GM23338 (cell line): ENCODE measurements around the gene ETV4. TPM values are rescaled to one million over a fixed set of nuclear protein-coding genes. Genes with fewer than 3 reads are reported as not detected.

Experiments used
- ATAC-seq: fragments of 200-7000 bp; cut with Tn5 transposase; 3 replicates; pipeline ENCODE4 v1.9.1; 2020
- DNase-seq: peaks from one replicate; pipeline ENCODE4 v3.0.0-alpha.2; 2015; ENCODE audit warnings: low spot score
- H2AFZ ChIP-seq: fragments of 200-600 bp; sonication (generic); 2 replicates; pipeline ENCODE4 v1.8.0; 2016; ENCODE audit warnings: antibody characterized with exemption, mild to moderate bottlenecking, moderate library complexity
- H3F3A ChIP-seq: fragments of 200-600 bp; sonication (generic); replicated peaks from 2 replicates; pipeline ENCODE4 v1.8.0; 2017; ENCODE audit warnings: antibody characterized with exemption, mixed run types, low read depth
- H3K27ac ChIP-seq: fragments of 200-600 bp; sonication (generic); 2 replicates; pipeline ENCODE4 v1.6.1; 2016; ENCODE audit warnings: low read depth
- H3K27me3 ChIP-seq: fragments of 200-600 bp; sonication (generic); 2 replicates; pipeline ENCODE4 v1.8.0; 2016; ENCODE audit warnings: mild to moderate bottlenecking, mixed run types, moderate library complexity; ENCODE audit not compliant: insufficient read depth
- H3K36me3 ChIP-seq: fragments of 200-600 bp; sonication (generic); 2 replicates; pipeline ENCODE4 v1.8.0; 2016; ENCODE audit warnings: mild to moderate bottlenecking; ENCODE audit not compliant: insufficient read depth
- H3K4me1 ChIP-seq: fragments of 200-600 bp; sonication (generic); 2 replicates; pipeline ENCODE4 v1.8.0; 2016; ENCODE audit warnings: mild to moderate bottlenecking, moderate library complexity; ENCODE audit not compliant: insufficient read depth
- H3K4me2 ChIP-seq: fragments of 200-600 bp; sonication (generic); 2 replicates; pipeline ENCODE4 v1.7.1; 2017; ENCODE audit warnings: mixed run types
- H3K4me3 ChIP-seq: fragments of 200-600 bp; sonication (generic); 2 replicates; pipeline ENCODE4 v1.6.1; 2016; ENCODE audit warnings: mixed run types
- H3K79me2 ChIP-seq: fragments of 200-600 bp; sonication (generic); replicated peaks from 2 replicates; pipeline ENCODE4 v1.8.0; 2017; ENCODE audit warnings: mild to moderate bottlenecking; ENCODE audit not compliant: insufficient read depth
- H3K9me2 ChIP-seq: fragments of 200-600 bp; sonication (generic); 2 replicates; pipeline ENCODE4 v1.8.0; 2017; ENCODE audit not compliant: insufficient read depth
- H4K20me1 ChIP-seq: fragments of 200-600 bp; sonication (generic); replicated peaks from 2 replicates; pipeline ENCODE4 v1.8.0; 2017; ENCODE audit warnings: mild to moderate bottlenecking; ENCODE audit not compliant: insufficient read depth
- H3K27ac Mint-ChIP-seq: 2 replicates; pipeline ENCODE4 v1.8.0; 2020; ENCODE audit warnings: inconsistent platforms, mild to moderate bottlenecking, moderate library complexity, mixed read lengths
- H3K27me3 Mint-ChIP-seq: 3 replicates; pipeline ENCODE4 v1.8.0; 2022; ENCODE audit warnings: low read depth, mild to moderate bottlenecking, moderate library complexity, mixed read lengths, inconsistent platforms; ENCODE audit not compliant: insufficient read depth, poor library complexity
- H3K36me3 Mint-ChIP-seq: 3 replicates; pipeline ENCODE4 v1.8.0; 2021; ENCODE audit warnings: low read depth, mild to moderate bottlenecking, inconsistent platforms, moderate library complexity, mixed read lengths
- H3K4me1 Mint-ChIP-seq: 3 replicates; pipeline ENCODE4 v1.8.0; 2020; ENCODE audit warnings: mild to moderate bottlenecking, inconsistent platforms, mixed read lengths
- H3K4me3 Mint-ChIP-seq: 3 replicates; pipeline ENCODE4 v1.8.0; 2021; ENCODE audit warnings: moderate library complexity, mild to moderate bottlenecking, inconsistent platforms, mixed read lengths
- H3K9me3 Mint-ChIP-seq: 3 replicates; pipeline ENCODE4 v1.8.0; 2020; ENCODE audit warnings: moderate library complexity, mild to moderate bottlenecking, inconsistent platforms, mixed read lengths
- CREB1 ChIP-seq: fragments of 250-450 bp; sonication (Bioruptor Pico); IDR thresholded peaks from 2 replicates; pipeline ENCODE4 v1.5.0; 2020; ENCODE audit warnings: low read depth, mild to moderate bottlenecking, moderate library complexity
- CTCF ChIP-seq, 2 experiments: fragments of 200-600 bp in 1 of 2; sonication (generic) in 1 of 2; conservative IDR thresholded peaks; 2 replicates each; pipeline versions ENCODE4 v1.5.1 to v1.6.1; 2016 to 2017; ENCODE audit warnings: antibody characterized with exemption in 2 of 2, low read depth in 2 of 2, mild to moderate bottlenecking in 2 of 2, moderate library complexity in 1 of 2
- ETS1 ChIP-seq: IDR thresholded peaks from 2 replicates; pipeline ENCODE4 v1.6.1; 2016; ENCODE audit warnings: antibody characterized with exemption
- EZH2 ChIP-seq: fragments of 200-600 bp; sonication (generic); IDR thresholded peaks from one replicate; pipeline ENCODE4 v1.8.0; 2017; ENCODE audit warnings: antibody characterized with exemption, mild to moderate bottlenecking, low read depth; ENCODE audit not compliant: unreplicated experiment
- EZH2phosphoT487 ChIP-seq: fragments of 200-600 bp; sonication (generic); IDR thresholded peaks from one replicate; pipeline ENCODE4 v1.8.1; 2018; ENCODE audit warnings: antibody characterized with exemption; ENCODE audit not compliant: unreplicated experiment
- JUNB ChIP-seq: IDR thresholded peaks from one replicate; pipeline ENCODE4 v1.6.1; 2016; ENCODE audit warnings: antibody characterized with exemption; ENCODE audit not compliant: unreplicated experiment
- NANOG ChIP-seq: IDR thresholded peaks from 2 replicates; pipeline ENCODE4 v1.6.1; 2016; ENCODE audit warnings: antibody characterized with exemption, borderline replicate concordance
- POLR2AphosphoS5 ChIP-seq: IDR thresholded peaks from 2 replicates; pipeline ENCODE4 v1.6.1; 2016; ENCODE audit warnings: antibody characterized with exemption, low read depth
- REST ChIP-seq: IDR thresholded peaks from one replicate; pipeline ENCODE4 v1.6.1; 2018; ENCODE audit warnings: antibody characterized with exemption; ENCODE audit not compliant: unreplicated experiment
- STAT1 ChIP-seq: IDR thresholded peaks from one replicate; pipeline ENCODE4 v1.6.1; 2016; ENCODE audit warnings: antibody characterized with exemption; ENCODE audit not compliant: unreplicated experiment
- ZNF114 ChIP-seq: fragments of 250-450 bp; sonication (Bioruptor Pico); IDR thresholded peaks from 2 replicates; pipeline ENCODE4 v1.5.0; 2020; ENCODE audit warnings: mild to moderate bottlenecking, moderate library complexity
- ZNF331 ChIP-seq: fragments of 250-450 bp; sonication (Bioruptor Pico); IDR thresholded peaks from 2 replicates; pipeline ENCODE4 v1.5.0; 2020; ENCODE audit warnings: low read depth, mild to moderate bottlenecking, moderate library complexity
- ZNF462 ChIP-seq: fragments of 250-450 bp; sonication (Bioruptor Pico); IDR thresholded peaks from 2 replicates; pipeline ENCODE4 v1.5.0; 2020; ENCODE audit warnings: mild to moderate bottlenecking, moderate library complexity
- polyA plus RNA-seq: library from polyadenylated mRNA; unstranded; fragments of >200 nt; fragmentation: Nextera tagmentation; extraction: Ambion mirVana; gene quantifications from 2 replicates; pipeline ENCODE4 v1.2.1, GENCODE V29; 2016
- total RNA-seq: library from RNA; depleted of rRNA; stranded (reverse); fragments of >200 nt; shearing (Covaris generic); gene quantifications from 2 replicates; pipeline ENCODE4 v1.2.3, GENCODE V29; 2014

Gene ETV4
- total and polyA plus RNA-seq, 2 experiments from 2014 or later = 97.2 to 149 TPM

- H3K36me3 Mint-ChIP-seq = peaks cover 71% of the 10 kb centered on the region
- TF ChIP-seq EZH2phosphoT487 = no peak
- no peak for TF ChIP-seq CTCF (conservative IDR thresholded peaks at IDR 0.05; ENCODE audit: low read depth in 2 of 2)
- no peak for TF ChIP-seq ZNF331 (CRISPR knock-in tag)
- TF ChIP-seq ETS1 = no peak
- TF ChIP-seq REST = no peak
- TF ChIP-seq CREB1 (CRISPR knock-in tag) = no peak
- TF ChIP-seq ZNF462 (CRISPR knock-in tag) = no peak
- no peak for TF ChIP-seq NANOG
- no peak for TF ChIP-seq STAT1
- TF ChIP-seq JUNB = no peak
- TF ChIP-seq EZH2 = no peak
- TF ChIP-seq POLR2AphosphoS5 = no peak
- no peak for TF ChIP-seq ZNF114 (CRISPR knock-in tag)
- H3K27ac Mint-ChIP-seq = peak overlapping the region; percentile 83; the same call in 1 of the 2 replicates
- H3K9me2 ChIP-seq = no peaks in the 10 kb centered on the region
- ATAC-seq = no peak
- no peak overlapping the region for H2AFZ ChIP-seq
- no peak overlapping the region for H3K27ac ChIP-seq
- no peaks in the 10 kb centered on the region for H3K79me2 ChIP-seq
- H3K4me3 ChIP-seq = no peak overlapping the region
- peaks cover 23% of the 10 kb centered on the region for H3K4me1 Mint-ChIP-seq
- no peak for DNase-seq
- H3K4me2 ChIP-seq = no peak overlapping the region
- no peaks in the 10 kb centered on the region for H3K27me3 ChIP-seq
- peaks cover 12% of the 10 kb centered on the region; the same call in 1 of the 2 replicates for H3K4me1 ChIP-seq
- peaks cover 51% of the 10 kb centered on the region for H3K36me3 ChIP-seq
- H3F3A ChIP-seq = peaks cover 50% of the 10 kb centered on the region
- H3K4me3 Mint-ChIP-seq = no peak overlapping the region
- no peaks in the 10 kb centered on the region for H3K27me3 Mint-ChIP-seq
- H4K20me1 ChIP-seq = peaks cover 7% of the 10 kb centered on the region; the same call in 1 of the 2 replicates
- no peaks in the 10 kb centered on the region for H3K9me3 Mint-ChIP-seq
Observed at GRCh38 chr17:43521389-43521788, 24.8 kb downstream of the ETV4 start.
